GM10847 (cell line): ENCODE results near the gene ABHD10.

Experiments
- POLR2A ChIP-seq: IDR thresholded peaks from 2 replicates; pipeline ENCODE4 v1.6.1; 2011; ENCODE audit not compliant: insufficient read length; ENCODE audit errors: extremely low read depth

Gene ABHD10

GRCh38 chr3:111954228-111954990, 24.4 kb upstream of the ABHD10 start:
- no peak for TF ChIP-seq POLR2A

- no peak for TF ChIP-seq POLR2A
These were observed 22.9 kb upstream of the ABHD10 start for GRCh38 chr3:111955876-111956275.

DNA sequence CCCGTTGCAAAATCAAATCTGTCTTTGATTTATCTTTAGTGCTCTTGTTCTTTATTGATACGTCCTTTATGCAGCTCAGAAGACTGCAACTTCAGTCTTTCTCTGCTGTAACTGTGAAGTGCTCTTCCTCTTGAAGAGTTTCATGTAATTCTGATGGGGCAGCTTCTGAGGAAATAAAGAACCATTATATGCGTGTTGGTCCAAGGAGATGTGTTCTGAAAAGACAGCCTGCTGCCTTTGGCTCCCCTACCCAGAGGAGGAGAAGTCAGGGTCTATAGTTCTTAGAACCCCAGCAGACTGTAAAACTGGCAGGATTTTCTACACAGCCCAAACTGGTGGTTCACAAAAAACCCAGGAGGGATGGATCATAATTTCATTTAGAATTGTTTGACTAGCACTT, 22.4 kb upstream of the ABHD10 start:
- no peak for TF ChIP-seq POLR2A

DNA sequence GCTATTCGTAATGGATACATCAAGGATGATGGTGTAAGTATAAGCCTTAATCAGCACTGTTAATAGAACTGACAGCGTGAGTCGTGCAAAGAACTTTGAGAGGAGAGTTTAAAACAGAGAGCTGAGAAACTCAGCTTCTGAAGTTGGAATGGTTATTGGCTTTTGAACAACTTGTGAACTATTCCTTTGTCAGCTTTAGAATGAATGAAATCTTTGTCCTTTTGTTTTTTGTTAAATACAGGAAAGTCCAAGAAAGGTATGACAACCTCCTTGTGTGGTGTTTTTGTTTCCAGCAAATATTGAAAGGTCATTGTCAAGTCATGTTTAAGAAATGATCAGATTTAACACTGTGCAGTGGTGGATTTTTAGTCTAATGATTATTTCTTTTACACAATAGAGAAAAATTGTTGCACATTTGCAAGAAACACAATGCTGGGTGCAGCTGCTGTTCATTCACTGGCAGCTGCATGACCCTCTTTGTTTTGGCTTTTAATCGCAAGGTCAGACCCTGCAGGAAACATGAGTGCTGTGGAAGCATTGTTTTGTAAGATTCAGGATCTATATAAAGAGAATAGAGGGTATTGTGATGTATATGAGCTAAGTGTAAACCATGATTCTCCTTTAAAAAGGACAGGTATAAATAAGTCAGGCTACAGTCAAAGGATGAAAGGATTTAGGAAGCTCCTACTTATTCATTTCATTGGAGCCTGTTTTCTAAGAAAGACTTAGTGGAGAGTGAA, 21.7 kb upstream of the ABHD10 start:
- TF ChIP-seq POLR2A: no peak

- no peak for TF ChIP-seq POLR2A
These were observed 17.2 kb upstream of the ABHD10 start for GRCh38 chr3:111961461-111962164.

GRCh38 chr3:111963424-111963823, 15.4 kb upstream of the ABHD10 start:
- TF ChIP-seq POLR2A: no peak

- TF ChIP-seq POLR2A: no peak
These were observed 13.3 kb upstream of the ABHD10 start for GRCh38 chr3:111965484-111965883.

DNA sequence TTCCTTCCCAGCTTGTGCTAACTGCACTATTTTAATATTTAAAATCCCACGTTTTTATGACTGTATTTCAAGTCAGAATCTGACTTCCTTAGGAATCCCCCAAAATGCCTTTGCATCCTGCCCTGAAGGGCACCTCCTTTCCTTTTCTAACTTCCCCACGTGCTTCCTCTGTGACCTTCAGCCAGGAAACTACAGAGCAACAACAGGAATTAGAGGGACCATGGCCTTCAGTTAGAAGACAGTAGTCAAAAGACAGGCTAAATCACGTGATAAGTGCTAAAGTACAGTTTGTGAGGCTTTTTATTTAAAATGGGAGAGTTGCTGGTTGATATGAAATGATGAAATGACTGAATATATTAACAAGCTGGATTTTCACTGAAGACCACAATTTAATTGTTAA, 11.8 kb upstream of the ABHD10 start:
- no peak for TF ChIP-seq POLR2A

DNA sequence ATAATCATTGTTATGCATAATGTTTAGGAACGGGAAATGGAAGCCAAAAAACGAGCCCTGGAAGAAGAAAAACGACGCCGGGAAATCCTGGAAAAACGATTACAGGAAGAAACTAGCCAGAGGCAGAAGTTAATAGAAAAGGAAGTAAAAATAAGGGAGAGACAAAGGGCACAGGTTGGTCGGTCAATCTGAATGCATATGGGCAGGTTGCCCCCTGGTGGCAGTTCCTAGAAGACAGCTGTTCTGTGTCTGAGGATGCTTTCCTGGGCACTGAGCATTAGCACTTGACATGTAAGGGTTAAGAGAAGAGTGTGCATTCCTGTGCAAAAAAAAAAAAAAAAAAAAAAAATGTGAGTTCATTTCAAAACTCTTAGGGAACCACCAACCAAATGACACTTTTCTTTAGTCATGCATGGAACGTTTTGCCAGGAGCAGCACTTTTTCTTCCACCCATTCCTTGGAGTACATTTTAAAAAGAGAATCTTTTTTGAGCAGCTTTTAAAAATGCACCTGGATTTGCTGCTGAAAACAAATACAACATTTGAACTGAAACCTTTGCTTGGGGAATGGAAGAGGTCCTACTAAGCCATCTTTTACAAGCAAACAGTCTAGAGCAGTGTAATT, 11.1 kb upstream of the ABHD10 start:
- no peak for TF ChIP-seq POLR2A

DNA sequence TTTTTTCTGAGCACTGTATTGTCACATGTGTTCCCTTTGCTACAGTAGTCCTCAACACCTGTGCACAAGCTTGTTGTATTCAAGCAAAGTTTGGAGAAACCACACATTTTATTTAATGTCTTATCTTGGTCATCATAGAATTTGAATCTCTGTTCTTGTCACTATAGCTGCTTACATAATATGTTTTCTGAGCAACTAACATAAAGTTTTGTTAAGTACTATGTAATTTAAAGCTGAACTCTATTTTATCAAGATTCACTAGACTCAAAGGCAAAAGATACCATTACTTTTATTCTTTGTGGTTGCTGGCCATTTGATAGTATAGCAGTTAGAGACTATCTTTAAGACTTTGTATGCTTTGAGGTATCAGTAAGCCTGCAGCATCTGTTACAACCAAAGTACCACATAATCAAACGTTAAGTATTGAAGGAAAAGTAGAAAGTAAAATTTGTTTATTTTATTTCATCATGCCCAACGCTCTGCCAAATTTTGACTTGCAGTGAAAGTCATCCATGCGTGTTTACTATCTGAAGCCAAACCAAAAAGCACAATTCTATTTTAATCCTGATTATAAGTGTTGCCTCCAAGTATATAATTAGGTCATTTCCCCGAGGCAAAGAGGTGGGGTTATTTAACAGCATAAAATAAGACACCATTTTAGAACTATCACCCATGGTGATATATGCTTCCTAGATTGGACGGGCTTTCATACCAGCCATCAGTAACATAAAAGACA, 10.3 kb upstream of the ABHD10 start:
- TF ChIP-seq POLR2A: no peak

DNA sequence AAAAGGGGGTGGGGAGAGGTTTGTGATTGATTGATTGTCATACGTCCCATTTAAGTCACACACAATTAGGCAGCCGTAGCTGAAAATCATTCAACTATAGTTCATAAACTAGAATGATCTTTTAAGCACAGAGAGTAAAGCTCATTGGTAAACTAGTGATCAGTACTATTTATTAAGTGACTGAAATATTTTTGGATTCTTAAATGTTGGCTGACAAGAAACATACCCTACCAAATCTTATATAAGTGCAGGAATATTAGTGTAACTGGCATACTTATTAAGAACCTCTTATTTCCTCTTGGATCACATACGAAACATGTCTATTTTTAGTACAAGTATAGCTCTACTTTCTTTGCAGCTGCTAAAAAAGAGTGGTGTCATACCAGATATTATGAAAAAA, 8.4 kb upstream of the ABHD10 start:
- no peak for TF ChIP-seq POLR2A

DNA sequence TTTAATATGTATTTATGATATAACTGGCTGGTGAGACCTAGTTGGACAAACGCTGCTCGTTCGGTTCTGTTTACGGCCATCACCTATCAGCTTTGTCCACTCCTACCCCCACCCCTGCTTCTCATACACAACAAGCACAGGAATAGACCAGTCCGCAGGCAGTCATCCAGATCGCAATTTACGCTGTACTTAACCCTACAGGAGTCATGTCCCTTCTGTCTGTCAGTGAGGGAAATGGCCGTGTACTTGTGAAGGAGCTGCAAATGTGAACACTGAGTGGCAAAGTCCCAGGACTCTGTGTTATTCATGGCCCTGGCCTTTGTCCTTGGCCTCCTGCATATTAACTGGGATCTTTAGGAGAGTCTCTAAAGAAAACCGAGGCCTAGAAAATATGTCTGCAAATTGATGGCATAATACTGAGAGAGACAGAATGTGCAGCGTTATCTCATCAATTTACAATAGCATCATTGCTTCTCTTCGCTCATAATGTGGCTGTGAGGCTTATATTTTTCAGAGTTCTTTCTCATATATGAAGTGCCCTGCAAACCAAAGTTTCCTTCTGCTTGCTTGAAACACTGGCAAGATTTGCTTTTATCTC, 7.2 kb upstream of the ABHD10 start:
- TF ChIP-seq POLR2A: no peak

DNA sequence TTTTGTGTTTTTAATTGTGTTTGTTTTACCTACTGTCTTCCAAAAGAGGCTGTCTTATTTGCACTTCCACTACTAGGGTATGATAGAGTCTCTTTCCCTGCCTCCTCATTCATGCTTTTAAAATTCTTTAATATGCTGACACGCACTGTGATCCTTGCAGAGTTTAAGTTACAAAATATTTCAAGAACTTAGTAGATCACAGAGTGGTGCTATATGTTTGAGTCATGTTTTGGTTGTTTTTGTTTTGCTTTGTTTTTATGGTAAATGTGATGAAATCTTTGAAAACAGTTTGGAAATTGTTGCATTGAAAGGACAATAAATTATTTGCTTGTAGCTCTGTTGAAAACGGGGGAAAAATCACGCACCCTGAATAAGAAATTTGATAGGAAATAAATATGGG, 5.9 kb upstream of the ABHD10 start:
- TF ChIP-seq POLR2A: no peak

DNA sequence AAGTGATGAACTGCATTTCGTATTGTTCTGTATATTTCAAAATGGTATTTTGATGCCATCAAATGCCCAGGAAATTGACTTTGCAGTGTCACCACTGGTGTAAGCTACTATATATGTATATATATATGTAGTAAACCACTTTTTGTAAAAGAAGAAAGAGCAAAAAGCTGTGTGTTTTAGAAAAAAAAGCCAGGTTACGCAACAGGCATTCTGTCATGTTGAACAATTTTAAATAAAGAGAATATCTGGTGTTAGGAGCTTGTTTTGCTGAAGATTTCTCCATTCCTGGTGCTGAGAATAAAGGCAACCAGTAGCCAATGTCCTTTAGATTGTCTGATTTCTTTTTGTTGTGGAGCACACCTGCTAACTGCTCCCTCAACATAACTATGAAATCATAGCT, 3.7 kb upstream of the ABHD10 start:
- TF ChIP-seq POLR2A: no peak

DNA sequence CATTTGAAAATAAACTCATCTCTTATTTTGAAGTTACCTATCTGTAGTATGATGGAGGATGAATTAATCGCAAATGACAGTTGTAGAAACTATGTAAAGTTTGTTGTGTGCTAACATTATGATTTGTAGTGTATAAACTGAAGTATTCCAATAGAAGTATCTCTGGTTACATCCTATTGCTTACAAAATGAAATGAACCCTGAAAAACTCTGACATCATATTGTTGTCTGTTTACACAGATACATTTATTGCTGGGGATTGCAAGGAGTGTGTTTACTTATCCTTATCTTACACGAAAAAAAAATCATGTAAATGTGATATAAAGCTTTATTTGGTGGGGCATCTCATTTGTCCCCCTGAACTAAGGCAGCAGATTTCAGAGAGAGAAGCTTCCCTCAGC, 2.6 kb upstream of the ABHD10 start:
- no peak for TF ChIP-seq POLR2A
